Heart right ventricle (tissue), 16 donors: ENCODE data around the gene SDHAF4. TPM values are rescaled to one million over a fixed set of nuclear protein-coding genes. Genes with fewer than 3 reads are reported as not detected.

Experiments used
- ATAC-seq, 8 donors: fragments of 200-7000 bp; cut with Tn5 transposase; one replicate each; pipeline ENCODE4 v1.9.1; 2020; ENCODE audit warnings: mild to moderate bottlenecking in 8 of 8, moderate library complexity in 8 of 8, moderate number of reproducible peaks in 1 of 8
- DNase-seq, 2 donors: peaks; one replicate each; pipeline ENCODE4 v3.0.0-alpha.2; 2020
- H3K27ac ChIP-seq, 10 donors: fragments of 200-600 bp; sonication (generic) in 2 of 10; one replicate each; pipeline versions ENCODE4 v1.5.0 to v1.8.0; 2020 to 2022; ENCODE audit warnings: mild to moderate bottlenecking in 3 of 10
- H3K27me3 ChIP-seq, 7 donors: fragments of 200-600 bp; one replicate each; pipeline ENCODE4 v1.8.0; 2021 to 2022; ENCODE audit warnings: mild to moderate bottlenecking in 2 of 7
- H3K36me3 ChIP-seq, 9 donors: fragments of 200-600 bp; sonication (generic) in 1 of 9; one replicate each; pipeline versions ENCODE4 v1.5.0 to v1.8.0; 2020 to 2022; ENCODE audit warnings: mild to moderate bottlenecking in 2 of 9
- H3K4me1 ChIP-seq, 9 donors: fragments of 200-600 bp; sonication (generic) in 1 of 9; one replicate each; pipeline versions ENCODE4 v1.5.0 to v1.8.0; 2020 to 2022; ENCODE audit warnings: mild to moderate bottlenecking in 4 of 9
- H3K4me3 ChIP-seq, 10 donors: fragments of 200-600 bp; sonication (generic) in 2 of 10; one replicate each; pipeline versions ENCODE4 v1.5.0 to v1.8.0; 2020 to 2022; ENCODE audit warnings: mild to moderate bottlenecking in 7 of 10, moderate library complexity in 2 of 10
- H3K9me3 ChIP-seq, 11 donors: fragments of 200-600 bp in 10 of 11; sonication (generic) in 2 of 11; one replicate each; pipeline versions ENCODE4 v1.5.0 to v1.8.0; 2013 to 2022; ENCODE audit warnings: mild to moderate bottlenecking in 2 of 11, control low read depth in 1 of 11, moderate library complexity in 1 of 11
- CTCF ChIP-seq, 9 donors: fragments of 200-600 bp; sonication (generic) in 2 of 9; IDR thresholded peaks; one replicate each; pipeline versions ENCODE4 v1.5.0 to v1.8.0; 2021 to 2022; ENCODE audit warnings: antibody characterized with exemption in 9 of 9, mild to moderate bottlenecking in 5 of 9, moderate library complexity in 1 of 9
- WGBS, 2 donors: extraction: QIAGEN DNeasy Blood & Tissue Kit; methylation state at CpG; one replicate each; pipeline ENCODE4 v1.1.7; 2013; ENCODE audit warnings: inconsistent platforms in 1 of 2; 5-methylcytosine and 5-hydroxymethylcytosine counted together
- intact Hi-C, 10 donors: fragments of 100-400 bp; cut with DNase I; formaldehyde crosslinking; loops; one replicate each; pipeline versions ENCODE4 v1.11.1 to v1.14.2; 2022
- polyA plus RNA-seq, 2 donors: library from polyadenylated mRNA; stranded (reverse); fragments of 200-250 nt; gene quantifications; one replicate each; pipeline ENCODE4 v1.2.3, GENCODE V29; 2013
- total RNA-seq, 10 donors: library from RNA; stranded (reverse); fragmentation: NEBNext Ultra II Directional in 3 of 10; extraction: Animal tissue kit (Norgen Biotek cat#: 25700) in 3 of 10; gene quantifications; one replicate each; pipeline versions ENCODE4 v1.2.1 to v1.2.4, GENCODE V29; 2021 to 2023
- donor health status: Arrhythmogenic right ventricular cardiomyopathy.
- donor health status: ischemic (EF 13 %, LVEDD 7.1; RV severe dilation, severe dysfunction).
- donor health status: healthy with polysubstance abuse.
- donor health status: DM: no; HTN: yes; CAD: no.
- donor health status: DM: no; HTN: no; CAD: no.
- donor health status: ischemic (EF 25% LVEDD 6.9; RV normal size, moderate dysfunction).
- donor health status: ischemic (EF 25% LVEDD 5.7; RV mildly dilated, moderate dysfunction).
- donor health status: healthy.
- donor health status: DM: yes; HTN: yes; CAD: no.
- donor health status: Ischemic cardiomyopathy.
- donor health status: ischemic (EF 35%, LVEDD 5.7; RV mildly dilated, moderate dysfunction).
- donor health status: nonischemic (EF 11% LVEDD 7.7; RV severe dilation, severe dysfunction).
- donor health status: DM: yes; HTN: yes; CAD: no.
- donor health status: PGD.
- donor health status: ischemic (EF 29% LVEDD 5.4; RV normal size, mild dysfunction).
- donor health status: nonischemic (EF 23%, LVEDD 6.1; RV moderate dilation, normal function).

Gene SDHAF4
- total and polyA plus RNA-seq, 12 donors: 6.2 to 26.8 (median 17.7) TPM

- DNase-seq (no peak), ATAC-seq (no peak)
- Histone ChIP-seq H3K27me3 (no peaks in the 10 kb centered on the region), H3K4me1 (peaks cover 0 to 15% (median 5%) of the 10 kb centered on the region in 9 donors), H3K27ac (no peak overlapping the region), H3K9me3 (no peaks in the 10 kb centered on the region), H3K4me3 (no peak overlapping the region), H3K36me3 (peaks cover 0 to 16% (median 0%) of the 10 kb centered on the region in 9 donors)
- intact Hi-C loops: loop anchor here in 2 of 10 donors (10.0 kb wide), 2 partner anchors 101 to 121 kb away; partner anchors contain the start of gene SMAP1 (in 1 of the 2)
- no peak for TF ChIP-seq CTCF (IDR thresholded peaks at IDR 0.05)
- 70 to 73% methylated on average over 6 of the region's 6 CpGs for WGBS, 2 donors
Observed at GRCh38 chr6:70563530-70563929, 3.2 kb upstream of the SDHAF4 start.

- H3K36me3 ChIP-seq: peaks cover 0 to 8% (median 0%) of the 10 kb centered on the region in 9 donors
- ATAC-seq (no peak), DNase-seq (no peak)
- no peak for TF ChIP-seq CTCF (IDR thresholded peaks at IDR 0.05)
- H3K9me3 ChIP-seq: no peaks in the 10 kb centered on the region
- H3K27ac ChIP-seq: no peak overlapping the region
- H3K27me3 ChIP-seq: no peaks in the 10 kb centered on the region
- H3K4me3 ChIP-seq: no peak overlapping the region
- intact Hi-C loops: no loop called here
- H3K4me1 ChIP-seq: no peaks in the 10 kb centered on the region
- WGBS, 2 donors: 95 to 100% methylated on average over 2 of the region's 2 CpGs
Observed at GRCh38 chr6:70574643-70575042, 7.9 kb downstream of the SDHAF4 start.

GRCh38 chr6:70575899-70576495, 9.3 kb downstream of the SDHAF4 start:
- Histone ChIP-seq H3K27me3 (no peaks in the 10 kb centered on the region), H3K4me3 (no peak overlapping the region), H3K27ac (no peak overlapping the region), H3K9me3 (no peaks in the 10 kb centered on the region), H3K4me1 (no peaks in the 10 kb centered on the region), H3K36me3 (peaks cover 0 to 21% (median 7%) of the 10 kb centered on the region in 9 donors)
- intact Hi-C loops: no loop called here
- WGBS, 2 donors: 65% methylated on average over 7 of the region's 7 CpGs
- ATAC-seq (no peak), DNase-seq (no peak)
- TF ChIP-seq CTCF (IDR thresholded peaks at IDR 0.05): no peak

GRCh38 chr6:70586114-70586513, 19.4 kb downstream of the SDHAF4 start:
- peaks cover 0 to 88% (median 14%) of the 10 kb centered on the region in 9 donors for H3K36me3 ChIP-seq

More at GRCh38 chr6:70586114-70586513, 19.4 kb downstream of the SDHAF4 start:
- Histone ChIP-seq H3K4me3 (no peak overlapping the region), H3K27me3 (no peaks in the 10 kb centered on the region), H3K4me1 (no peaks in the 10 kb centered on the region), H3K27ac (no peak overlapping the region), H3K9me3 (no peaks in the 10 kb centered on the region)
- no peak for DNase-seq
- intact Hi-C loops: no loop called here
- WGBS, 2 donors: 98 to 100% methylated on average over 1 of the region's 1 CpG
- TF ChIP-seq CTCF (IDR thresholded peaks at IDR 0.05): no peak
- ATAC-seq: no peak
